OCI-LY7 (cell line): ENCODE results near the gene AATF.

Experiments
- CTCF ChIP-seq: fragments of 200-600 bp; sonication (generic); conservative IDR thresholded peaks from 2 replicates; pipeline ENCODE4 v1.5.1; 2014; ENCODE audit warnings: mild to moderate bottlenecking, antibody characterized with exemption, low read length, moderate library complexity, mixed read lengths
- EZH2phosphoT487 ChIP-seq: fragments of 200-600 bp; sonication (generic); IDR thresholded peaks from 2 replicates; pipeline ENCODE4 v1.6.1; 2018; ENCODE audit warnings: low read depth, borderline replicate concordance, mild to moderate bottlenecking, mixed run types, antibody characterized with exemption, low read length, moderate library complexity, mixed read lengths

GRCh38 chr17:36932383-36932693, 16.4 kb upstream of the AATF start:
- no peak for TF ChIP-seq CTCF
- no peak for TF ChIP-seq EZH2phosphoT487
